T47D (cell line): Measurements from ENCODE around the gene SHISA8.
"Not testable (repeated sequence)": the region's sequence is repeated elsewhere in the genome, so short reads cannot be mapped to it uniquely, and the experiment has no call there.

Experiments
- DNase-seq, 2 experiments: peaks; one replicate each; pipeline versions ENCODE4 v3.0.0 to v3.0.0-alpha.2; 2011 to 2012; ENCODE audit warnings: low read depth in 1 of 2, low spot score in 1 of 2
- JUND ChIP-seq: IDR thresholded peaks from 2 replicates; pipeline ENCODE4 v1.6.1; 2012; ENCODE audit warnings: low read depth
- in situ Hi-C: cut with HindIII; loops from 2 replicates; pipeline ENCODE4 v1.10.0; 2016; ENCODE audit warnings: low sequenced_read_pairs, low pct_unique_long_range_greater_than_20kb

Gene SHISA8

GRCh38 chr22:41870786-41871185 is 44.1 kb downstream of the SHISA8 start:
- DNase-seq: no peak
- TF ChIP-seq JUND: no peak
- in situ Hi-C loops: no loop called here

- in situ Hi-C loops, DNase-seq: not testable (repeated sequence)
These were observed 44.8 kb downstream of the SHISA8 start for GRCh38 chr22:41870081-41870480.

- DNase-seq: no peak
- no peak for TF ChIP-seq JUND
- in situ Hi-C loops: no loop called here
These were observed 46.3 kb downstream of the SHISA8 start for GRCh38 chr22:41868556-41868955.

- in situ Hi-C loops: no loop called here
- TF ChIP-seq JUND: no peak
These were observed 51.4 kb downstream of the SHISA8 start for GRCh38 chr22:41863472-41863871.

GRCh38 chr22:41862530-41863266 is 52.2 kb downstream of the SHISA8 start:
- no peak for TF ChIP-seq JUND
- in situ Hi-C loops: no loop called here
- DNase-seq: no peak

More at GRCh38 chr22:41863472-41863871, 51.4 kb downstream of the SHISA8 start:
- peak; percentile 41 to 93 for DNase-seq

- no peak for DNase-seq
- no peak for TF ChIP-seq JUND
- in situ Hi-C loops: no loop called here
These were observed 52.7 kb downstream of the SHISA8 start for GRCh38 chr22:41862160-41862529.
